NCI-H146 treated with DMSO at 0.1 percent for 48 hours (cell line): Measurements from ENCODE around the gene ADAMTS19.
"Not testable (repeated sequence)": the region's sequence is repeated elsewhere in the genome, so short reads cannot be mapped to it uniquely, and the experiment has no call there.

ENCODE experiments used
- DNase-seq: peaks from one replicate; lab custom pipeline; 2025; ENCODE audit not compliant: unreplicated experiment; lab: John Stamatoyannopoulos, UW

ADAMTS19 gene

GRCh38 chr5:129572060-129572459, 112.0 kb downstream of the ADAMTS19 start:
- no peak for DNase-seq

- not testable (repeated sequence) for DNase-seq
These were observed 124.4 kb downstream of the ADAMTS19 start for GRCh38 chr5:129584496-129584895.

- no peak for DNase-seq
These were observed 131.5 kb downstream of the ADAMTS19 start for GRCh38 chr5:129591508-129592160.

- DNase-seq, result no peak
These were observed 133.4 kb downstream of the ADAMTS19 start for GRCh38 chr5:129593525-129593924.

GRCh38 chr5:129601576-129601975, 141.5 kb downstream of the ADAMTS19 start:
- no peak for DNase-seq

GRCh38 chr5:129608350-129608749, 148.3 kb downstream of the ADAMTS19 start:
- no peak for DNase-seq

- no peak for DNase-seq
These were observed 149.6 kb downstream of the ADAMTS19 start for GRCh38 chr5:129609710-129610109.

GRCh38 chr5:129616517-129616916, 156.4 kb downstream of the ADAMTS19 start:
- no peak for DNase-seq

GRCh38 chr5:129617206-129617605, 157.1 kb downstream of the ADAMTS19 start:
- DNase-seq, result no peak

- DNase-seq, result no peak
These were observed 159.7 kb downstream of the ADAMTS19 start for GRCh38 chr5:129619782-129620181.

GRCh38 chr5:129622531-129622930, 162.4 kb downstream of the ADAMTS19 start:
- no peak for DNase-seq

- DNase-seq, result no peak
These were observed 169.5 kb downstream of the ADAMTS19 start for GRCh38 chr5:129629575-129629974.

GRCh38 chr5:129630101-129630500, 170.0 kb downstream of the ADAMTS19 start:
- no peak for DNase-seq

- DNase-seq, result no peak
These were observed 171.9 kb downstream of the ADAMTS19 start for GRCh38 chr5:129631961-129632360.

GRCh38 chr5:129637501-129637900, 177.4 kb downstream of the ADAMTS19 start:
- DNase-seq, result not testable (repeated sequence)

- DNase-seq, result no peak
These were observed 179.2 kb downstream of the ADAMTS19 start for GRCh38 chr5:129639331-129639730.

GRCh38 chr5:129652349-129653056, 192.4 kb downstream of the ADAMTS19 start:
- DNase-seq, result no peak

GRCh38 chr5:129653057-129653375, 192.9 kb downstream of the ADAMTS19 start:
- no peak for DNase-seq

- DNase-seq, result no peak
These were observed 193.3 kb downstream of the ADAMTS19 start for GRCh38 chr5:129653442-129653841.

- no peak for DNase-seq
These were observed 196.9 kb downstream of the ADAMTS19 start for GRCh38 chr5:129656952-129657351.

- DNase-seq, result no peak
These were observed 198.7 kb downstream of the ADAMTS19 start for GRCh38 chr5:129658801-129659200.

GRCh38 chr5:129661366-129662035, 201.4 kb downstream of the ADAMTS19 start:
- DNase-seq, result no peak
